GM12878 (cell line): ENCODE data around the gene EIF3D. TPM values are rescaled to one million over a fixed set of nuclear protein-coding genes. Genes with fewer than 3 reads are reported as not detected.

Experiments used
- ATAC-seq: fragments of 200-7000 bp; cut with Tn5 transposase; 3 replicates; pipeline ENCODE4 v1.9.1; 2020; ENCODE audit warnings: mild to moderate bottlenecking, moderate library complexity
- BruUV-seq: library from RNA; stranded (reverse); fragments of 400-500 nt; replicated peaks from 2 replicates; lab custom pipeline; 2021; lab: Mats Ljungman, UMichigan
- CTCF ChIA-PET: fragments of 300-600 bp; sonication (Branson Sonifier 250); formaldehyde crosslinking; extraction: SDS; loops from one replicate; lab custom pipeline; 2021; ENCODE audit warnings: inconsistent platforms; lab: Yijun Ruan, JAX
- POLR2A ChIA-PET: fragments of 350-600 bp; formaldehyde crosslinking; extraction: SDS; loops from one replicate; lab custom pipeline; 2021; ENCODE audit warnings: inconsistent platforms; lab: Charles Lee
- RAD21 ChIA-PET: fragments of 300-600 bp; sonication (Branson Sonifier 250); formaldehyde crosslinking; loops from one replicate; lab custom pipeline; 2023; ENCODE audit warnings: antibody characterized with exemption; ENCODE audit not compliant: unreplicated experiment; lab: Charles Lee
- SMC1A ChIA-PET: fragments of 300-600 bp; sonication (Branson Sonifier 250); formaldehyde crosslinking; loops from one replicate; lab custom pipeline; 2023; ENCODE audit not compliant: unreplicated experiment, uncharacterized antibody; lab: Charles Lee
- DNase-seq: peaks from one replicate; pipeline ENCODE4 v3.0.0-alpha.2; 2011; ENCODE audit warnings: low read depth, low spot score
- FAIRE-seq: peaks from 3 replicates; lab custom pipeline; 2011; peaks lifted over from hg19 to GRCh38; lab: Jason Lieb, UNC
- H2AFZ ChIP-seq: 2 replicates; pipeline ENCODE4 v1.6.0; 2011; ENCODE audit warnings: low read depth, low read length, control low read depth; ENCODE audit not compliant: control insufficient read depth
- H3K27ac ChIP-seq: 2 replicates; pipeline ENCODE4 v1.5.1; 2011; ENCODE audit warnings: control low read depth; ENCODE audit not compliant: control insufficient read depth, insufficient read depth
- H3K27me3 ChIP-seq, 2 experiments: replicated peaks in 1 of 2; 2 replicates each; pipeline versions ENCODE4 v1.6.0 to v1.6.1; 2011; ENCODE audit warnings: low read length in 1 of 2; ENCODE audit not compliant: control insufficient read depth in 2 of 2, insufficient read depth in 2 of 2
- H3K36me3 ChIP-seq, 2 experiments: 2 replicates each; pipeline ENCODE4 v1.5.1; 2011; ENCODE audit warnings: low read length in 1 of 2; ENCODE audit not compliant: control insufficient read depth in 2 of 2, insufficient read depth in 2 of 2
- H3K4me1 ChIP-seq: 2 replicates; pipeline ENCODE4 v1.6.1; 2011; ENCODE audit warnings: mild to moderate bottlenecking, low read length, moderate library complexity, mixed read lengths; ENCODE audit not compliant: control insufficient read depth, insufficient read depth
- H3K4me2 ChIP-seq: 2 replicates; pipeline ENCODE4 v1.6.0; 2011; ENCODE audit warnings: control low read depth; ENCODE audit not compliant: control insufficient read depth, insufficient read depth
- H3K4me3 ChIP-seq: fragments of 200-600 bp; sonication (generic); 2 replicates; pipeline ENCODE4 v1.5.1; 2016
- H3K79me2 ChIP-seq: 2 replicates; pipeline ENCODE4 v1.6.0; 2011; ENCODE audit warnings: low read length; ENCODE audit not compliant: control insufficient read depth, insufficient read depth
- H3K9ac ChIP-seq: 2 replicates; pipeline ENCODE4 v1.8.0; 2011; ENCODE audit warnings: low read length, control low read depth, mixed read lengths; ENCODE audit not compliant: control insufficient read depth, insufficient read depth
- H3K9me3 ChIP-seq: replicated peaks from 3 replicates; pipeline ENCODE4 v1.5.1; 2011; ENCODE audit warnings: mild to moderate bottlenecking, low read length; ENCODE audit not compliant: control insufficient read depth, insufficient read depth
- H4K20me1 ChIP-seq: 2 replicates; pipeline ENCODE4 v1.6.0; 2011; ENCODE audit not compliant: control insufficient read depth, insufficient read depth
- ASH2L ChIP-seq: fragments of 300-600, 200-600 bp; sonication (generic); IDR thresholded peaks from 2 replicates; pipeline ENCODE4 v1.6.1; 2017; ENCODE audit warnings: low read depth, mild to moderate bottlenecking, borderline replicate concordance
- BRCA1 ChIP-seq: IDR thresholded peaks from 2 replicates; pipeline ENCODE4 v1.6.1; 2011; ENCODE audit warnings: low read depth, low read length, improper control_type of control experiment
- CEBPB ChIP-seq, 2 experiments: fragments of 150-350 bp in 1 of 2; IDR thresholded peaks; 2 replicates each; pipeline ENCODE4 v1.6.1; 2012 to 2014; ENCODE audit warnings: low read depth in 2 of 2, low read length in 2 of 2, borderline replicate concordance in 1 of 2, inconsistent platforms in 1 of 2
- E4F1 ChIP-seq: fragments of 450-650 bp; IDR thresholded peaks from 2 replicates; pipeline ENCODE4 v1.6.1; 2018; ENCODE audit warnings: borderline replicate concordance, mild to moderate bottlenecking; ENCODE audit not compliant: partially characterized antibody
- EP300 ChIP-seq, 2 experiments: fragments of 150-350 bp in 1 of 2; IDR thresholded peaks; 2 replicates each; pipeline ENCODE4 v1.6.1; 2011 to 2012; ENCODE audit warnings: low read depth in 2 of 2, low read length in 2 of 2, borderline replicate concordance in 1 of 2, improper control_type of control experiment in 1 of 2, inconsistent platforms in 1 of 2; ENCODE audit not compliant: control insufficient read depth in 1 of 2
- FOXK2 ChIP-seq: fragments of 450-650 bp; IDR thresholded peaks from 2 replicates; pipeline ENCODE4 v1.6.1; 2017; ENCODE audit warnings: mild to moderate bottlenecking, moderate library complexity
- GATAD2B ChIP-seq: fragments of 450-650 bp; conservative IDR thresholded peaks from 2 replicates; pipeline ENCODE4 v1.6.1; 2017; ENCODE audit warnings: low read depth, mild to moderate bottlenecking, moderate library complexity
- IRF4 ChIP-seq: IDR thresholded peaks from 2 replicates; pipeline ENCODE4 v1.6.1; 2011; ENCODE audit warnings: low read depth, low read length
- JUND ChIP-seq: IDR thresholded peaks from 2 replicates; pipeline ENCODE4 v1.6.1; 2012; ENCODE audit warnings: low read depth, mild to moderate bottlenecking, low read length, improper control_type of control experiment, moderate library complexity
- MXI1 ChIP-seq: fragments of 150-350 bp; IDR thresholded peaks from 2 replicates; pipeline ENCODE4 v1.6.1; 2011; ENCODE audit warnings: low read depth, mild to moderate bottlenecking, inconsistent platforms, low read length, improper control_type of control experiment
- NBN ChIP-seq: fragments of 450-650 bp; IDR thresholded peaks from 2 replicates; pipeline ENCODE4 v1.6.1; 2016
- NFYA ChIP-seq: IDR thresholded peaks from 2 replicates; pipeline ENCODE4 v1.6.1; 2011; ENCODE audit warnings: low read depth, mild to moderate bottlenecking, low read length, improper control_type of control experiment, borderline replicate concordance
- POLR2A ChIP-seq: IDR thresholded peaks from 2 replicates; pipeline ENCODE4 v1.6.1; 2011; ENCODE audit warnings: low read depth, mild to moderate bottlenecking, low read length
- POLR2AphosphoS5 ChIP-seq: IDR thresholded peaks from 2 replicates; pipeline ENCODE4 v1.6.1; 2011; ENCODE audit warnings: mild to moderate bottlenecking, low read length, inconsistent platforms
- RAD21 ChIP-seq: IDR thresholded peaks from 2 replicates; pipeline ENCODE4 v1.6.1; 2011; ENCODE audit warnings: mild to moderate bottlenecking, low read depth, low read length, moderate library complexity; ENCODE audit not compliant: insufficient read depth
- SMAD1 ChIP-seq: fragments of 450-650 bp; IDR thresholded peaks from 2 replicates; pipeline ENCODE4 v1.6.1; 2018; ENCODE audit warnings: mild to moderate bottlenecking, low read depth; ENCODE audit not compliant: partially characterized antibody
- STAT3 ChIP-seq: IDR thresholded peaks from 2 replicates; pipeline ENCODE4 v1.6.1; 2011; ENCODE audit warnings: low read depth, low read length, improper control_type of control experiment
- ZBTB11 ChIP-seq: fragments of 450-650 bp; formaldehyde crosslinking; IDR thresholded peaks from 2 replicates; pipeline ENCODE4 v1.5.0; 2022; ENCODE audit warnings: mild to moderate bottlenecking, missing genetic modification characterization
- ZNF217 ChIP-seq: fragments of 450-650 bp; IDR thresholded peaks from 2 replicates; pipeline ENCODE4 v1.6.1; 2017; ENCODE audit warnings: antibody characterized with exemption, mild to moderate bottlenecking
- WGBS: methylation state at CpG from one replicate; pipeline ENCODE4 v1.1.6; 2016; ENCODE audit warnings: low lambda C conversion rate; ENCODE audit not compliant: insufficient replicate concordance, insufficient coverage; ENCODE audit errors: missing lambda C conversion rate; 5-methylcytosine and 5-hydroxymethylcytosine counted together
- in situ Hi-C: fragments of 300-500 bp; cut with MboI; formaldehyde crosslinking; loops from 9 replicates; pipeline ENCODE4 v1.14.3; 2018; ENCODE audit warnings: mixed read lengths
- intact Hi-C: fragments of 100-400 bp; cut with micrococcal nuclease; formaldehyde crosslinking; loops from one replicate; pipeline ENCODE4 v1.14.2; 2022; ENCODE audit not compliant: unreplicated experiment
- polyA plus RNA-seq, 11 experiments: library from polyadenylated mRNA; depleted of rRNA in 4 of 11; unstranded in 6 of 11; stranded (reverse) in 5 of 11; fragments of >200 nt; fragmentation: Nextera tagmentation in 4 of 11; fragmentation: Illumina TruSeq in 1 of 11; extraction: Ambion mirVana in 4 of 11; extraction: Trizol in 1 of 11; gene quantifications; 1 replicate in 1 of 11; 2 replicates in 10 of 11; pipeline versions ENCODE4 v1.2.1 to v1.2.3, GENCODE V29; 2011 to 2016; ENCODE audit warnings: inconsistent platforms in 2 of 11, missing spikeins in 2 of 11, low read depth in 1 of 11
- total RNA-seq, 4 experiments: library from RNA; depleted of rRNA in 3 of 4; stranded (reverse); fragments of >200 nt in 3 of 4; fragmentation: Illumina TruSeq in 1 of 4; extraction: Trizol in 1 of 4; gene quantifications; 2 replicates each; pipeline versions ENCODE4 v1.2.1 to v1.2.3, GENCODE V29; 2013 to 2021

EIF3D gene
- total and polyA plus RNA-seq, 10 of the 15 experiments (the other 5 are each of a cell fraction or from before 2014, with no cell fraction given) = 240 to 558 (median 420) TPM

GRCh38 chr22:36461665-36462649 is 67.0 kb downstream of the EIF3D start:
- CTCF ChIA-PET = interaction anchor here (1.1 kb wide), 1 partner anchor 8 kb away, joined by 5 read pairs; no protein-coding TSS in a partner anchor

More at GRCh38 chr22:36461665-36462649, 67.0 kb downstream of the EIF3D start:
- ChIA-PET SMC1A (interaction anchor here (0.5 to 1.2 kb wide), 3 partner anchors 27 to 159 kb away, joined by 3 read pairs; no protein-coding TSS in a partner anchor), RAD21 (no interaction called here), POLR2A (no interaction called here)
- Histone ChIP-seq H3K9ac (no peak overlapping the region), H3K4me3 (no peak overlapping the region), H3K4me2 (no peak overlapping the region), H3K9me3 (no peaks in the 10 kb centered on the region), H3K4me1 (no peaks in the 10 kb centered on the region), H3K27ac (no peak overlapping the region), H3K36me3 (peaks cover 0 to 8% of the 10 kb centered on the region in 2 experiments; a peak in 3 of 4 replicates), H4K20me1 (no peaks in the 10 kb centered on the region), H2AFZ (no peak overlapping the region), H3K27me3 (no peaks in the 10 kb centered on the region), H3K79me2 (no peaks in the 10 kb centered on the region)
- intact Hi-C loops = no loop called here
- FAIRE-seq = no peak
- WGBS = 71% methylated on average over 16 of the region's 16 CpGs
- ATAC-seq = no peak
- in situ Hi-C loops = no loop called here
- no peak for DNase-seq
- TF ChIP-seq POLR2A (no peak), FOXK2 (no peak), MXI1 (no peak), RAD21 (no peak), IRF4 (no peak), STAT3 (no peak), ZNF217 (no peak), ASH2L (no peak), SMAD1 (no peak), EP300 (IDR thresholded peaks at IDR 0.05; ENCODE audit: borderline replicate concordance in 1 of 2, control insufficient read depth in 1 of 2, low read depth in 2 of 2, low read length in 2 of 2) (no peak), CEBPB (IDR thresholded peaks at IDR 0.05; ENCODE audit: borderline replicate concordance in 1 of 2, low read depth in 2 of 2, low read length in 2 of 2) (no peak), ZBTB11 (CRISPR knock-in tag) (no peak), POLR2AphosphoS5 (no peak), JUND (no peak), E4F1 (no peak), GATAD2B (no peak), NBN (no peak), BRCA1 (no peak), NFYA (no peak)
- no TSS peak for BruUV-seq
